Vagina (tissue), 2 donors: Measurements from ENCODE around the gene C11orf68. TPM values are rescaled to one million over a fixed set of nuclear protein-coding genes. Genes with fewer than 3 reads are reported as not detected.

Experiments
- DNase-seq, 2 donors: peaks; one replicate each; pipeline ENCODE4 v3.0.0-alpha.2; 2017; ENCODE audit errors: extremely low spot score in 2 of 2
- H3K27ac ChIP-seq: fragments of 200-600 bp; sonication (generic); one replicate; pipeline ENCODE4 v1.5.1; 2019
- H3K27me3 ChIP-seq: fragments of 200-600 bp; sonication (generic); one replicate; pipeline ENCODE4 v1.5.1; 2019
- H3K36me3 ChIP-seq, 2 donors: fragments of 200-600 bp; sonication (generic); one replicate each; pipeline ENCODE4 v1.5.1; 2017 to 2019
- H3K4me1 ChIP-seq: fragments of 200-600 bp; sonication (generic); one replicate; pipeline ENCODE4 v1.5.1; 2019
- H3K4me3 ChIP-seq, 2 donors: fragments of 200-600 bp; sonication (generic); 1 replicate in 1 of 2; 2 replicates in 1 of 2; pipeline ENCODE4 v1.5.1; 2016 to 2019
- H3K9me3 ChIP-seq: fragments of 200-600 bp; sonication (generic); one replicate; pipeline ENCODE4 v1.5.1; 2019
- CTCF ChIP-seq, 3 experiments: fragments of 450-650 bp in 2 of 3; fragments of 200-600 bp in 1 of 3; sonication (generic) in 1 of 3; IDR thresholded peaks; one replicate each; pipeline ENCODE4 v1.5.1; 2017 to 2019; ENCODE audit warnings: antibody characterized with exemption in 3 of 3, mild to moderate bottlenecking in 2 of 3, moderate library complexity in 2 of 3
- POLR2A ChIP-seq, 2 donors: fragments of 450-650 bp; IDR thresholded peaks; one replicate each; pipeline ENCODE4 v1.6.1; 2017; ENCODE audit warnings: antibody characterized with exemption in 2 of 2, mild to moderate bottlenecking in 2 of 2, moderate library complexity in 2 of 2
- POLR2AphosphoS5 ChIP-seq, 2 donors: sonication (generic); formaldehyde crosslinking; IDR thresholded peaks; one replicate each; pipeline ENCODE4 v1.9.0; 2017; ENCODE audit warnings: antibody characterized with exemption in 2 of 2, mild to moderate bottlenecking in 2 of 2, low read depth in 1 of 2; ENCODE audit not compliant: insufficient read depth in 1 of 2
- intact Hi-C: fragments of 100-400 bp; cut with DNase I; formaldehyde crosslinking; loops from one replicate; pipeline ENCODE4 v1.15.1; 2023
- total RNA-seq: library from RNA; depleted of rRNA; stranded (reverse); fragments of >200 nt; gene quantifications from one replicate; pipeline ENCODE4 v1.2.3, GENCODE V29; 2016

Gene C11orf68
- total RNA-seq, 1 donor from 2014 or later = 21.1 TPM

- no peak for DNase-seq
- peak overlapping the region; percentile 13 to 26 for H3K4me3 ChIP-seq
- no peaks in the 10 kb centered on the region for H3K36me3 ChIP-seq
- H3K27ac ChIP-seq = peak overlapping the region; percentile 93
- peaks cover 80% of the 10 kb centered on the region for H3K4me1 ChIP-seq
- H3K27me3 ChIP-seq = no peaks in the 10 kb centered on the region
- intact Hi-C loops = loop anchor here (5.0 kb wide), 1 partner anchor 34 kb away; no protein-coding TSS in a partner anchor
- TF ChIP-seq CTCF (IDR thresholded peaks at IDR 0.05) = no peak
- TF ChIP-seq POLR2A (IDR thresholded peaks at IDR 0.05) = no peak
- TF ChIP-seq POLR2AphosphoS5 (IDR thresholded peaks at IDR 0.05; ENCODE audit: insufficient read depth in 1 of 2, low read depth in 1 of 2) = no peak
- no peaks in the 10 kb centered on the region for H3K9me3 ChIP-seq
Measured at GRCh38 chr11:65916391-65916790, 2.5 kb downstream of the C11orf68 start.

- peaks cover 78% of the 10 kb centered on the region for H3K4me1 ChIP-seq
- intact Hi-C loops = loop anchor here (5.0 kb wide), 1 partner anchor 34 kb away; no protein-coding TSS in a partner anchor
Measured at GRCh38 chr11:65915821-65916251, 3.0 kb downstream of the C11orf68 start.

GRCh38 chr11:65915101-65915820 lies 3.6 kb downstream of the C11orf68 start:
- H3K27me3 ChIP-seq = no peaks in the 10 kb centered on the region
- TF ChIP-seq CTCF (IDR thresholded peaks at IDR 0.05) (no peak), POLR2AphosphoS5 (IDR thresholded peaks at IDR 0.05; ENCODE audit: insufficient read depth in 1 of 2, low read depth in 1 of 2) (no peak), POLR2A (IDR thresholded peaks at IDR 0.05) (no peak)
- H3K36me3 ChIP-seq = no peaks in the 10 kb centered on the region
- H3K4me1 ChIP-seq = peaks cover 73% of the 10 kb centered on the region
- peak overlapping the region; percentile 13 to 26 for H3K4me3 ChIP-seq
- peak overlapping the region; percentile 93 for H3K27ac ChIP-seq
- intact Hi-C loops = loop anchor here (5.0 kb wide), 1 partner anchor 33 kb away; no protein-coding TSS in a partner anchor
- DNase-seq = no peak
- H3K9me3 ChIP-seq = no peaks in the 10 kb centered on the region

More at GRCh38 chr11:65915821-65916251, 3.0 kb downstream of the C11orf68 start:
- H3K4me3 ChIP-seq = peak overlapping the region; percentile 13 to 26
- H3K9me3 ChIP-seq = no peaks in the 10 kb centered on the region
- no peaks in the 10 kb centered on the region for H3K27me3 ChIP-seq
- no peaks in the 10 kb centered on the region for H3K36me3 ChIP-seq
- peak in 1 of 2 donors; percentile 98 for DNase-seq
- H3K27ac ChIP-seq = peak overlapping the region; percentile 93
- TF ChIP-seq POLR2A (IDR thresholded peaks at IDR 0.05) (peak in 1 of 2 donors; percentile 21), POLR2AphosphoS5 (IDR thresholded peaks at IDR 0.05; ENCODE audit: insufficient read depth in 1 of 2, low read depth in 1 of 2) (peak; percentile 94 to 95), CTCF (IDR thresholded peaks at IDR 0.05) (no peak)

- Histone ChIP-seq H3K9me3 (no peaks in the 10 kb centered on the region), H3K27me3 (no peaks in the 10 kb centered on the region), H3K27ac (peak overlapping the region; percentile 76), H3K4me1 (peaks cover 61% of the 10 kb centered on the region), H3K4me3 (no peak overlapping the region), H3K36me3 (no peaks in the 10 kb centered on the region)
- TF ChIP-seq POLR2AphosphoS5 (IDR thresholded peaks at IDR 0.05; ENCODE audit: insufficient read depth in 1 of 2, low read depth in 1 of 2) (no peak), POLR2A (IDR thresholded peaks at IDR 0.05) (no peak), CTCF (IDR thresholded peaks at IDR 0.05) (no peak)
- intact Hi-C loops = no loop called here
- DNase-seq = no peak
Measured at GRCh38 chr11:65912845-65913244, 6.0 kb downstream of the C11orf68 start.
